K562 treated with DMSO at 1 percent for 12 hours (cell line): Measurements from ENCODE around the gene STH. TPM values are rescaled to one million over a fixed set of nuclear protein-coding genes. Genes with fewer than 3 reads are reported as not detected.

Source experiments
- total RNA-seq: library from RNA; unstranded; fragments of 300-600 nt; gene quantifications from 2 replicates; pipeline ENCODE4 v1.2.3, GENCODE V29; 2022; ENCODE audit not compliant: insufficient read depth

STH gene
- total RNA-seq, result not detected in 2 replicates

DNA sequence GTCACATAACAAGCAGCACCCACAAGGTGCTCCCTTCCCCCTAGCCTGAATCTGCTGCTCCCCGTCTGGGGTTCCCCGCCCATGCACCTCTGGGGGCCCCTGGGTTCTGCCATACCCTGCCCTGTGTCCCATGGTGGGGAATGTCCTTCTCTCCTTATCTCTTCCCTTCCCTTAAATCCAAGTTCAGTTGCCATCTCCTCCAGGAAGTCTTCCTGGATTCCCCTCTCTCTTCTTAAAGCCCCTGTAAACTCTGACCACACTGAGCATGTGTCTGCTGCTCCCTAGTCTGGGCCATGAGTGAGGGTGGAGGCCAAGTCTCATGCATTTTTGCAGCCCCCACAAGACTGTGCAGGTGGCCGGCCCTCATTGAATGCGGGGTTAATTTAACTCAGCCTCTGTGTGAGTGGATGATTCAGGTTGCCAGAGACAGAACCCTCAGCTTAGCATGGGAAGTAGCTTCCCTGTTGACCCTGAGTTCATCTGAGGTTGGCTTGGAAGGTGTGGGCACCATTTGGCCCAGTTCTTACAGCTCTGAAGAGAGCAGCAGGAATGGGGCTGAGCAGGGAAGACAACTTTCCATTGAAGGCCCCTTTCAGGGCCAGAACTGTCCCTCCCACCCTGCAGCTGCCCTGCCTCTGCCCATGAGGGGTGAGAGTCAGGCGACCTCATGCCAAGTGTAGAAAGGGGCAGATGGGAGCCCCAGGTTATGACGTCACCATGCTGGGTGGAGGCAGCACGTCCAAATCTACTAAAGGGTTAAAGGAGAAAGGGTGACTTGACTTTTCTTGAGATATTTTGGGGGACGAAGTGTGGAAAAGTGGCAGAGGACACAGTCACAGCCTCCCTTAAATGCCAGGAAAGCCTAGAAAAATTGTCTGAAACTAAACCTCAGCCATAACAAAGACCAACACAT is at the start of gene STH:
Gene STH (plus strand): TSS at position 264 of the 913 bp plus-strand sequence. CDS start 30 bp downstream, at position 294.

Other genes starting within 250 kb of the STH start
- not detected in 2 replicates for gene CRHR1, start 214.9 kb upstream of the STH start, total RNA-seq
- not detected in 2 replicates for gene SPPL2C, start 154.4 kb upstream of the STH start, total RNA-seq
- 2.5 and 5.2 TPM in 2 replicates for gene MAPT, start 104.7 kb upstream of the STH start, total RNA-seq
- 11.9 and 25.8 TPM in 2 replicates for gene KANSL1, start 194.2 kb downstream of the STH start, total RNA-seq